ENCODE measurements around the gene BLVRB. TPM values are rescaled to one million over a fixed set of nuclear protein-coding genes. Genes with fewer than 3 reads are reported as not detected.

Gene BLVRB
- total and polyA plus RNA-seq, 2 experiments from 2014 or later: 50.7 to 56.9 TPM

GRCh38 chr19:40420451-40420765, 45.1 kb downstream of the BLVRB start:
- TF ChIP-seq EZH2phosphoT487 (IDR thresholded peaks at IDR 0.05; ENCODE audit: insufficient read depth, low read depth): no peak
- TF ChIP-seq EZH2 (IDR thresholded peaks at IDR 0.05; ENCODE audit: insufficient read depth, poor library complexity, severe bottlenecking): no peak
- peaks cover 38% of the 10 kb centered on the region for H3K79me2 ChIP-seq (ENCODE audit: insufficient read depth)
- H3K4me3 ChIP-seq: peak overlapping the region; percentile 74
- peak overlapping the region; percentile 86 for H3K9ac ChIP-seq
- H3K4me2 ChIP-seq (ENCODE audit: unreplicated experiment): peak overlapping the region; percentile 98
- no peaks in the 10 kb centered on the region for H3K9me2 ChIP-seq (ENCODE audit: insufficient read depth)
- H3K36me3 ChIP-seq (ENCODE audit: low read depth): peaks cover 9% of the 10 kb centered on the region; the same call in 1 of the 2 replicates
- in situ Hi-C loops (cut with MboI): no loop called here
- peaks cover 20% of the 10 kb centered on the region for H3F3A ChIP-seq (ENCODE audit: insufficient read depth)
- H2AFZ ChIP-seq: peak overlapping the region; percentile 79
- 50 to 53% methylated on average over 14 of the region's 14 CpGs for WGBS, 2 experiments (ENCODE audit: low coverage in 1 of 2, low lambda C conversion rate in 2 of 2, missing lambda C conversion rate in 2 of 2)
- DNase-seq: no peak
- H3K9me3 ChIP-seq (ENCODE audit: low read depth): no peaks in the 10 kb centered on the region
- H3K4me1 ChIP-seq (ENCODE audit: insufficient read depth): peaks cover 26% of the 10 kb centered on the region
- H3K27ac ChIP-seq: peak overlapping the region; percentile 92
- no peaks in the 10 kb centered on the region for H3K27me3 ChIP-seq (replicated peaks; ENCODE audit: insufficient read depth)
- no peaks in the 10 kb centered on the region for H4K20me1 ChIP-seq (ENCODE audit: insufficient read depth)

DNA sequence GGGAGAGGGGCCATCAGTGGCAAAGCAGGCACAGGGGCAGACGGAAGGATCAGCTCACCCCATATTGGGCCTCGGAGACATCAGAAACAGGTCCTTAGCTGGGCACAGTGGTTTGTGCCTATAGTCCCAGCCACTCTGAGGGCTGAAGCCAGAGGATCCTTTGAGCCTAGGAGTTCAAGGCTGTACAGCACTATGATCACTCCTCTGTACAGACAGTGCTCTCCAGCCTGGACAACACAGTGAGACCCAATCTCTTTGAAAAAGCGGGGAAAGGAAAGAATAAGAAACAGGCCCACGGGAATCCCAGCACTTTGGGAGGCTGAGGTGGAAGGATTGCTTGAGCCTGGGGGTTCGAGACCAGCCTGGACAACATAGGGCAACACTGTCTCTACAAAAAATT, 45.8 kb downstream of the BLVRB start:
- in situ Hi-C loops (cut with MboI): no loop called here
- Histone ChIP-seq H4K20me1 (ENCODE audit: insufficient read depth) (no peaks in the 10 kb centered on the region), H3K4me1 (ENCODE audit: insufficient read depth) (peaks cover 26% of the 10 kb centered on the region), H3K9me2 (ENCODE audit: insufficient read depth) (no peaks in the 10 kb centered on the region), H3K27me3 (replicated peaks; ENCODE audit: insufficient read depth) (no peaks in the 10 kb centered on the region), H3K4me3 (no peak overlapping the region), H3F3A (ENCODE audit: insufficient read depth) (peaks cover 18% of the 10 kb centered on the region), H2AFZ (no peak overlapping the region), H3K4me2 (ENCODE audit: unreplicated experiment) (no peak overlapping the region), H3K9me3 (ENCODE audit: low read depth) (no peaks in the 10 kb centered on the region), H3K36me3 (ENCODE audit: low read depth) (peaks cover 9% of the 10 kb centered on the region; the same call in 1 of the 2 replicates), H3K79me2 (ENCODE audit: insufficient read depth) (peaks cover 33% of the 10 kb centered on the region), H3K27ac (no peak overlapping the region), H3K9ac (no peak overlapping the region)
- 99% methylated on average over 5 of the region's 5 CpGs for WGBS, 2 experiments (ENCODE audit: low coverage in 1 of 2, low lambda C conversion rate in 2 of 2, missing lambda C conversion rate in 2 of 2)
- no peak for DNase-seq
- TF ChIP-seq EZH2phosphoT487 (IDR thresholded peaks at IDR 0.05; ENCODE audit: insufficient read depth, low read depth): no peak
- TF ChIP-seq EZH2 (IDR thresholded peaks at IDR 0.05; ENCODE audit: insufficient read depth, poor library complexity, severe bottlenecking): no peak

DNA sequence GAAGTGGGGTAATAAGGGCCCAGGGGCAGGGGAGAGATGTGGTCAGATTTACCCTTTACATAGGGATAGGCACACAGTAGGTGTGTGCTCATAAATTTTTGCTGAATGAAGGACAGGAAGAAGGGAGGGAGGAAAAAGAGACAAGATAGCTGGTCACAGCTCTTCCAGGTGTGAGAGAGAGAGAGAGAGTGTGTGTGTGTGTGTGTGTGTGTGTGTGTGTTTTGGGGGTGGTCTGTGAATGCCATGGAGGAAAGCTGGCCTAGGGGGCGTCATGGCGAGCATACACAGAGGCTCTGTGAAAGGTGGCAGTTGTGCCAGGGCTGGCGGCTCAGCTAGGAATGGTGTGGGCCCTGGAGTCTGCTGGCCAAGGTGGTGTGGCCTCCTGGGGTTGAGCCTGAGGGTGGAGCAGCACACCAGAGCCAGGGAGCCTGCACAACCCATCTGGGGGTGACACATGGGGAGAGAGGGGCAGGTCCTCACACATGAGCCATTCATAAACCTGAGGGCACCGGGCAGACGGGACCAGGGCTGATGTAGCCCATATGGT, 46.4 kb downstream of the BLVRB start:
- Histone ChIP-seq H3K36me3 (ENCODE audit: low read depth) (peaks cover 9% of the 10 kb centered on the region; the same call in 1 of the 2 replicates), H3F3A (ENCODE audit: insufficient read depth) (peaks cover 13% of the 10 kb centered on the region), H3K4me1 (ENCODE audit: insufficient read depth) (peaks cover 26% of the 10 kb centered on the region), H3K4me2 (ENCODE audit: unreplicated experiment) (no peak overlapping the region), H3K27ac (no peak overlapping the region), H3K9me3 (ENCODE audit: low read depth) (no peaks in the 10 kb centered on the region), H3K27me3 (replicated peaks; ENCODE audit: insufficient read depth) (no peaks in the 10 kb centered on the region), H4K20me1 (ENCODE audit: insufficient read depth) (no peaks in the 10 kb centered on the region), H3K9ac (no peak overlapping the region), H3K79me2 (ENCODE audit: insufficient read depth) (peaks cover 27% of the 10 kb centered on the region), H3K9me2 (ENCODE audit: insufficient read depth) (no peaks in the 10 kb centered on the region), H2AFZ (no peak overlapping the region), H3K4me3 (no peak overlapping the region)
- in situ Hi-C loops (cut with MboI): no loop called here
- DNase-seq: no peak
- 63 to 71% methylated on average over 5 of the region's 5 CpGs for WGBS, 2 experiments (ENCODE audit: low coverage in 1 of 2, low lambda C conversion rate in 2 of 2, missing lambda C conversion rate in 2 of 2)
- no peak for TF ChIP-seq EZH2 (IDR thresholded peaks at IDR 0.05; ENCODE audit: insufficient read depth, poor library complexity, severe bottlenecking)
- TF ChIP-seq EZH2phosphoT487 (IDR thresholded peaks at IDR 0.05; ENCODE audit: insufficient read depth, low read depth): no peak

DNA sequence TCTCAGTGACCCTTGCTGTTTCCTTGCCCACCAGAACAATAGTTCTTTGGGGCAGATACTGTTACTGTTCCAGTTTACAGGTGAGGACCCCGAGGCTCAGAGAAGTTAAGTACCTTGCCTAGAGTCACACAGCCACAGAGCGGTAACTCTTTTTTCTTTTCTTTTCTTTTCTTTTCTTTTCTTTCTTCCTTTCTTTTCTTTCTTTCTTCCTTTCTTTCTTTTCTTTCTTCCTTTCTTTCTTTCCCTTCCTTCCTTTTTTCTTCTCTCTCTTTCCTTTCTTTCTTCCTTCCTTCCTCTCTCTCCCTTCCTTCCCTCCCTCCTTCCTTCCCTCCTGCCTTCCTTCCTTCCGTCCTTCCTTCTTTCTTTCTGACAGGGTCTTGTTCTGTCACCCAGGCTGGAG, 47.5 kb downstream of the BLVRB start:
- no peak for DNase-seq
- 80 to 83% methylated on average over 3 of the region's 3 CpGs for WGBS, 2 experiments (ENCODE audit: low coverage in 1 of 2, low lambda C conversion rate in 2 of 2, missing lambda C conversion rate in 2 of 2)
- in situ Hi-C loops (cut with MboI): no loop called here
- Histone ChIP-seq H3K79me2 (ENCODE audit: insufficient read depth) (peaks cover 16% of the 10 kb centered on the region), H3K36me3 (ENCODE audit: low read depth) (peaks cover 8% of the 10 kb centered on the region; the same call in 1 of the 2 replicates), H3K27me3 (replicated peaks; ENCODE audit: insufficient read depth) (no peaks in the 10 kb centered on the region), H3K4me1 (ENCODE audit: insufficient read depth) (peaks cover 18% of the 10 kb centered on the region), H3K4me2 (ENCODE audit: unreplicated experiment) (no peak overlapping the region), H3K9ac (no peak overlapping the region), H2AFZ (no peak overlapping the region), H3K4me3 (no peak overlapping the region), H3F3A (ENCODE audit: insufficient read depth) (peaks cover 13% of the 10 kb centered on the region), H4K20me1 (ENCODE audit: insufficient read depth) (no peaks in the 10 kb centered on the region), H3K9me3 (ENCODE audit: low read depth) (no peaks in the 10 kb centered on the region), H3K27ac (no peak overlapping the region), H3K9me2 (ENCODE audit: insufficient read depth) (no peaks in the 10 kb centered on the region)
- no peak for TF ChIP-seq EZH2phosphoT487 (IDR thresholded peaks at IDR 0.05; ENCODE audit: insufficient read depth, low read depth)
- no peak for TF ChIP-seq EZH2 (IDR thresholded peaks at IDR 0.05; ENCODE audit: insufficient read depth, poor library complexity, severe bottlenecking)

- Histone ChIP-seq H3K27ac (no peak overlapping the region), H3K4me2 (ENCODE audit: unreplicated experiment) (no peak overlapping the region), H2AFZ (peak overlapping the region; percentile 68), H3K27me3 (replicated peaks; ENCODE audit: insufficient read depth) (no peaks in the 10 kb centered on the region), H3K4me3 (no peak overlapping the region), H3K9ac (no peak overlapping the region), H3K4me1 (ENCODE audit: insufficient read depth) (peaks cover 14% of the 10 kb centered on the region), H3K9me3 (ENCODE audit: low read depth) (no peaks in the 10 kb centered on the region), H3K79me2 (ENCODE audit: insufficient read depth) (peaks cover 12% of the 10 kb centered on the region), H4K20me1 (ENCODE audit: insufficient read depth) (no peaks in the 10 kb centered on the region), H3F3A (ENCODE audit: insufficient read depth) (peaks cover 13% of the 10 kb centered on the region), H3K9me2 (ENCODE audit: insufficient read depth) (no peaks in the 10 kb centered on the region), H3K36me3 (ENCODE audit: low read depth) (peaks cover 5% of the 10 kb centered on the region; the same call in 1 of the 2 replicates)
- DNase-seq: no peak
- TF ChIP-seq EZH2phosphoT487 (IDR thresholded peaks at IDR 0.05; ENCODE audit: insufficient read depth, low read depth): no peak
- TF ChIP-seq EZH2 (IDR thresholded peaks at IDR 0.05; ENCODE audit: insufficient read depth, poor library complexity, severe bottlenecking): no peak
- WGBS, 2 experiments (ENCODE audit: low coverage in 1 of 2, low lambda C conversion rate in 2 of 2, missing lambda C conversion rate in 2 of 2): 86 to 87% methylated on average over 4 of the region's 4 CpGs
- in situ Hi-C loops (cut with MboI): no loop called here
Observed at GRCh38 chr19:40417643-40417981, 47.9 kb downstream of the BLVRB start.

Measured in GM23248 (cell line).